ENCODE data around the gene RBM47.
"Not testable (repeated sequence)": the region's sequence is repeated elsewhere in the genome, so short reads cannot be mapped to it uniquely, and the experiment has no call there.

Gene RBM47

GRCh38 chr4:40406340-40406739, 223.3 kb downstream of the RBM47 start:
- no peak for DNase-seq (ENCODE audit: low read depth)

- no peak for DNase-seq (ENCODE audit: low read depth)
Measured at GRCh38 chr4:40405193-40405592, 224.5 kb downstream of the RBM47 start.

GRCh38 chr4:40403081-40403480, 226.6 kb downstream of the RBM47 start:
- no peak for DNase-seq (ENCODE audit: low read depth)

DNA sequence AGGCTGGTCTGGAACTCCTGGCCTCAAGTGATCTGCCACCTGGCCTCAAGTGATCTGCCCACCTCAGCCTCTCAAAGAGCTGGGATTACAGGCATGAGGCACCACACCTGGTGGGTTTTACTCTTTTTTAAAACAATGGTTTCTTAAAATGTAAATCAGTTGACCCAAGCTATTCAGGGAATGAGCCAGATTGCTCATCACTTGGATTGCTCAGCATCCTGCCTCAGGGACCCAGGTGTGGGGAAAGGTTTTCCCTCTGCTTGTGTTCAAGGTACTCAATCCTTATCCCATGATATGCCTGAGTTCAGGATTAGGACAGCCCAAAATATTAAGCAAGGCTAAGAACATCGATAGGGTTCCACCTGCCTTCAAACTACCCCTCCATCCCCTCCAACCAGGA, 227.1 kb downstream of the RBM47 start:
- DNase-seq (ENCODE audit: low read depth) = no peak

GRCh38 chr4:40401631-40402030, 228.0 kb downstream of the RBM47 start:
- no peak for DNase-seq (ENCODE audit: low read depth)

GRCh38 chr4:40401096-40401495, 228.6 kb downstream of the RBM47 start:
- DNase-seq (ENCODE audit: low read depth) = no peak

- DNase-seq (ENCODE audit: low read depth) = no peak
Measured at GRCh38 chr4:40399578-40399977, 230.1 kb downstream of the RBM47 start.

GRCh38 chr4:40395908-40396793, 233.5 kb downstream of the RBM47 start:
- DNase-seq (ENCODE audit: low read depth) = no peak

DNA sequence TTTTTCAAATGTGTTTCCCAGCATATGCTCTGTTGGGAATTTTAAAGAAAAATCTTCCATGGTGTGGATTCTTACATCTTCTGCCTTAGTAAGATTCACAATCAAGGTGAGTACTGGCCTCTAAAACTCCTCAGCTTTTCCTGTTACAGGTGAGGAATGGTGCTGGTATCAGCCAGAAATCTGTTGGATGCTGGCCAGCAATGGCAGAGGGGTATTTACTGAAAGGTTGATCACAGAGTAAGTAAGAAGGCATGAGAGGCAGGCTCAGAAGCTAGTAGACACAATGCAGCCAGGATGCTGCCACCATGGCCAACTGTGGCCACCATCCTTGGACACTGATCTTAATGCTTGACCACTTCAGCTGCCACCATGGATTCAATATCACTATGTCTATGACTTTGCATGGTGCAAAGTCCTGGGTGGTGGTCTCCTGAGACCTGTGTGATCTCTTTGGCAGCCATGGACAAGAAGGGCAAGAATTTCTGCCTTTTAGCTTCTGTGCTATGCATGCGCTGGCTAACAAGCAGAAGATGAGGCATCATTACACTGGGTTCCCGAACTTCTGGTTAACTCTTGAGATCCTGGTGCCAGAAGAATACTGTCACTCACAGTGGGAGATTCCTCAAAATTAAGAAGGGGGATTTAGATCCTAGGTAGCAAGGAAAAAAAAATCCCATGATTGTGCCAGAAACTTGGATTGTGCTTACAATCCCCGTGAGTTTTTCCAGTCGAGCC, 234.3 kb downstream of the RBM47 start:
- DNase-seq (ENCODE audit: low read depth) = no peak

- no peak for DNase-seq (ENCODE audit: low read depth)
Measured at GRCh38 chr4:40394236-40394635, 235.4 kb downstream of the RBM47 start.

- not testable (repeated sequence) for DNase-seq (ENCODE audit: low read depth)
Measured at GRCh38 chr4:40392241-40392640, 237.4 kb downstream of the RBM47 start.

DNA sequence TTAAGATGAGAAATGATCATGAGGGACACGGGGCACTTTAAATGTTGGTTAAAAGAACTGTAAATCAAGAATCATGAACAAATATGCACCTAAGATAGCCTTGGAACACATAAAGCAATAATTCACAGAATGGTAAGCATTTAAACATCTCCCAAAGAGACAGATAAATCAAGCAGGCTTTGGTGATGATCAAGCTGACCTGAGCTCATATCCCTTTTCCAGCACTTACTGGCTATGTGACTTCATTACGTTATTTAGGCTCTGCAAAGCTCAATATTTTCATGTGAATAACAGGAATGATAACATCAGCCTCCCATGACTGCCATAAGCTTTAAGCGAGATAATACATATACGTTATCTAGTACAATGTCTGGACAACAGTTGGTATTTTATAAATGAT, 239.7 kb downstream of the RBM47 start:
- no peak for DNase-seq (ENCODE audit: low read depth)

DNA sequence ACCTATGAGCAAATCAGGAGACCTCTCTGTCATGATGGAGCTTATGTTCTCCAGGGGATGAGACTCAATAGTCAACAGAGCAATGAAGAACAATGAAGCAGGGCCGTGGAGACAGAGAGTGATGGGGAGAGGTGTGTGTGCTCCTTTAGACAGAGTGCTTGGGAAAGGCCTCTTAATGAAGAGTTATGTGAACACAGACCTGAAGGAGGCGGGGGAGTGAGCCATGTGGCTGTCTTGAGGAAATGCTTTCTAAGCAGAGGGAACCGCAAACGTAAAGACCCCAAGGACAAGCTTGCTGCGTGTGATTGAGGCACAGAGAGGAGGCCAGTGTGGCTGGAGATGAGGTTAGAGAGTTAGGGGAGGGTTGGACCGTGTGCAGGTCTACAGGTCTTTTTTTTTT, 241.4 kb downstream of the RBM47 start:
- no peak for DNase-seq (ENCODE audit: low read depth)

DNA sequence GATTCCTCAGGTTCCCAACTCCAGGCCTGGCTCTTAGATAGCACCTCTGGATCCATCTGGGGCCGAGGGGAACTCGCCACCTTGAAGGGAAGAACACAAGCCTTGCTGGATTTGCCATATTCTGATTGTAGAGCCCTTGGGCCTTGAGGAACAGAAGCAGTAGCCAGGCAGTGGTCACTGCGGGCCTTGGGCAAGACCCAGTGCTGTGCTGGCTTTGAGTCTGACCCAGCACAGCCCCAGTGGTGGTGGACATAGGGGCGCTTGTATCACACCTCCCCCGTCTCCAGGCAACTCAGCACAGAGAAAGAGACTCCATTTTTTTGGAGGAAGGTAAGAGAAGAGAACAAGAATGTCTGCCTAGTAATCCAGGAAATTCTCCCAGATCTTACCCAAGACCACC, 249.0 kb downstream of the RBM47 start:
- no peak for DNase-seq (ENCODE audit: low read depth)

DNA sequence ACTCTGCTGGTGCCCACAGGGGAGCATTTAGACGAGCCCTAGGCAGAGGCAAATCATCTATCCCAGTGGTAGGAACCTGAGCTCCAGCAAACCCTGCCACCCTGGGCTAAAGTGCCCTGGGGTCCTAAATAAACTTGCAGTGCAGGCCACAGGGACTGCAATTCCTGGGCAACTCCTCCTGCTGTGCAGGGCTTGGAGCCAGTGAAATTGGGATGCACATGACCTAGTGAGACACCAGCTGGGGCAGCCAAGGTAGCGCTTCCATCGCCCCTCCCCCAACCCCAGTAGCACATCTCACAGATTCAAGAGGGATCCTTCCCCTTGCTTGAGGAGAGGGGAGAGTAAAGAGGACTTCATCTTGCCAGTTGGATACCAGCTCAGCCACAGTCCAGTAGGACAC, 250.4 kb downstream of the RBM47 start:
- no peak for DNase-seq (ENCODE audit: low read depth)

- DNase-seq (ENCODE audit: low read depth) = no peak
Measured at GRCh38 chr4:40378619-40379018, 251.0 kb downstream of the RBM47 start.

DNA sequence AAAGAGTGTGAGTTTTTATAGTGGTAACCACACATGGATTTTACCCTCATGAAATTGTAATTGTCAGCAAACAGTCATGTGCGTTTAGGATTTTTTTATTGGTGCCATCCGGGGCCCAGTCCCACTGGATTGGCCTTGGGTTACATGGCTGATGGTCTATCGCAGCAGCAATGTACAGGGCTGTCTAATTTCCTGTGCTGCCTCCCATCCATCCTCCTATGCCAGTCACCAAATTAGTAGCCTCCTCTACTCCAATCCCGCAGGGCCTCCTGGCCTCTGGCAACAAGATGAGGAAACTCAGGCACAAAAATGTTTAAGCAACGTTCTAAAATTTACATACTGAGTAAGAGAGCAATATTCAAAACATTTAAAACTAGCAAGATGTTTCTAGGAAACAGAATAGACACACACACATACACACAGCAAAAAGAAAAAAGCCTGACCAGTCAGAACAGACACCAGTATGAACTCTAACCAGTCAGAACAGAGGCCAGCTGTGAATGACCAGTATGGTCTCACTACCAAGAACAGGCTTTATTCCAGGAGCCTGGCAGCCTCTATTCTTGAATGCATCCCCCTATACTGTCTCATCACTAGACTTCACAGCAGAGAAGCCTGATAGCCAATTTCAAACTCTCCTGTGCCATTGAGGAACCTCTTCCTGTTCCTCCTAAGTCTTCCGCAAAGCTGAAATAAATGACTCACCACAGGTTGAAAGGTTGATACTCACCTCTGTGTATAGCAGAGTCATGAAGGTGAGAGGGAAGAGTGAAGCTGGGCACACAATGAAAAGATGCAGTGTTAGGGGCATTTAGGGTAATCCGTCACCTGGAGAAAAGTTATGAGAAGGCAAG, 251.9 kb downstream of the RBM47 start:
- peak; percentile 25 for DNase-seq (ENCODE audit: low read depth)

GRCh38 chr4:40375620-40376019, 254.0 kb downstream of the RBM47 start:
- DNase-seq (ENCODE audit: low read depth) = no peak

DNA sequence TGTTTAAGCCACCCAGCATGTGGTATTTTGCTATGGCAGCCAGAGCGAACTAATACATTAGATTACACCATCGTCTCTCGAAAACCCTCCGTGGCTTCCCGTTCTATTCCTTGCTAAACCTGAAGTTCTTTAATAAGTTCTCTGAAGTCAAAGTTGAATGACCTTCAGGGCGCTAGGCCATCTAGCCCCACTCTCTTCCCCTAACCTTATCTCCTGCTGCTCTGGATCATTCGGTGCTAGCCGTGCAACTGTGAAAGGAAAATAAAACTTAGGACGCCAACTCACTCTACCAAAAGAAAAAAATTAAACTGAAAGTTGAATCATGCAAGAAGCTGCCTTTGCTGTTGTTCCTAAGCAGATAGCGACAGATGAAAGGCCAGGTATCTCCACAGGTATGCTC, 254.6 kb downstream of the RBM47 start:
- no peak for DNase-seq (ENCODE audit: low read depth)

DNA sequence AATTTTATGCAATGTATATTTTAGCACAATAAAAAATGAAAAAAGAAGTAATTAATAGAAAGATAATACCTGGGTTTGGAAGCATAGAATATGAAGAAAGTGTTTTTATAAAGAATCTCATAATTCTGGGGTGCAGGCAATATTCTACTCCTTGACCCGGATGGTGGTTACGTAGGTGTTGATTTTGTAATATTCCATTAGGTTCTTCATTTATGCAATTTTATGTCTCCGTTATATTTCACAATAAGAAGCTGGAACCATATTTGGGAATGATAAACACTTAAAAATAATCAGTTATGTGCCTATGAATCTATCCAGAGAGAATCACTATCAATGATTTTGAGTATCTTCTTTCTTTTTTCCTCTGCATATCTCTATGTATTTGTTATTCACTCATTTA, 256.0 kb downstream of the RBM47 start:
- no peak for DNase-seq (ENCODE audit: low read depth)
